PC-9 (cell line): Measurements from ENCODE around the gene IRX4.

Experiments
- CTCF ChIP-seq: fragments of 200-600 bp; sonication (generic); conservative IDR thresholded peaks from 2 replicates; pipeline ENCODE4 v1.6.1; 2017; ENCODE audit warnings: mixed run types, antibody characterized with exemption, mild to moderate bottlenecking, moderate library complexity
- EZH2 ChIP-seq: fragments of 200-600 bp; sonication (generic); IDR thresholded peaks from 2 replicates; pipeline ENCODE4 v1.8.0; 2017; ENCODE audit warnings: antibody characterized with exemption, low read depth

DNA sequence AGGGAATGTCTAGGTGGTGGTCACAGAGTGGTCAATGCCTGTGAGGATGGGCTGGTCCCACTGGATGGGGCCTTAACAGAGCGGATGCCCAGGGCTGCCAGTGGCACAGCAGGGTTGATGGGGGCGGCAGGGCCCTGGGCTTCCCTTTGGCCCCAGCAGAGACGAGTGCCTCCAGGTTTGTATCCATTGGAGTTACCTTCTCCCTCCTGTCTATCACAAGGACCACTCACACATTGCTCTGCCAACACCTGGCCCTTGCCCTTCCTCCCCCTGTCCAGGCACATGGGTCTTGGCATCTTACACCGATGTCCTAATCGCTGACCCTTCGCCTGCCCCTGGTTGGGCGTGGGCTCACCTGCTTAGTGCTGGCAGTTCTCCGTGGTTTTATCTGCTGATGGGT lies 26.2 kb upstream of the IRX4 start:
- TF ChIP-seq EZH2 (no peak), CTCF (no peak)
